ENCODE measurements around the gene HSPA14. TPM values are rescaled to one million over a fixed set of nuclear protein-coding genes. Genes with fewer than 3 reads are reported as not detected.

HSPA14 gene
- total and polyA plus RNA-seq, 8 donors, result 1.2 to 25.9 (median 16.3) TPM; not detected in 1

- no peaks in the 10 kb centered on the region for H3K36me3 ChIP-seq
- 78 to 86% (median 85%) methylated on average over 3 of the region's 3 CpGs for WGBS, 5 donors
- intact Hi-C loops (cut with DNase I; ENCODE audit: low total_unique reads), result loop anchor here (10.0 kb wide), 1 partner anchor 238 kb away; no protein-coding TSS in a partner anchor
Measured at GRCh38 chr10:14833106-14833505, 5.0 kb upstream of the HSPA14 start.

GRCh38 chr10:14836208-14836607 is 1.9 kb upstream of the HSPA14 start:
- TF ChIP-seq CTCF (IDR thresholded peaks at IDR 0.05) (no peak), POLR2A (IDR thresholded peaks at IDR 0.05) (no peak), POLR2AphosphoS5 (IDR thresholded peaks at IDR 0.05) (no peak), EP300 (IDR thresholded peaks at IDR 0.05) (no peak)

More at GRCh38 chr10:14833106-14833505, 5.0 kb upstream of the HSPA14 start:
- Histone ChIP-seq H3K4me1 (peaks cover 7 to 17% (median 11%) of the 10 kb centered on the region in 4 donors), H3K4me3 (no peak overlapping the region), H3K27me3 (no peaks in the 10 kb centered on the region), H3K27ac (no peak overlapping the region), H3K9me3 (no peaks in the 10 kb centered on the region)
- no peak for TF ChIP-seq POLR2AphosphoS5 (IDR thresholded peaks at IDR 0.05)
- TF ChIP-seq CTCF (IDR thresholded peaks at IDR 0.05), result no peak
- TF ChIP-seq POLR2A (IDR thresholded peaks at IDR 0.05), result no peak
- TF ChIP-seq EP300 (IDR thresholded peaks at IDR 0.05), result no peak
- no peak for DNase-seq

GRCh38 chr10:14837003-14837756 is 926 bp upstream of the HSPA14 start:
- no peaks in the 10 kb centered on the region for H3K9me3 ChIP-seq
- no peaks in the 10 kb centered on the region for H3K27me3 ChIP-seq
- 14 to 18% (median 15%) methylated on average over 14 of the region's 14 CpGs for WGBS, 5 donors
- peaks cover 10 to 20% (median 16%) of the 10 kb centered on the region in 4 donors for H3K36me3 ChIP-seq
- H3K4me3 ChIP-seq, result peak overlapping the region; percentile 76 to 96 (median 94)
- intact Hi-C loops (cut with DNase I; ENCODE audit: low total_unique reads), result loop anchor here (10.0 kb wide), 1 partner anchor 242 kb away; no protein-coding TSS in a partner anchor
- peaks cover 7 to 30% (median 23%) of the 10 kb centered on the region in 4 donors for H3K4me1 ChIP-seq
- H3K27ac ChIP-seq, result peak overlapping the region; percentile 95 to 99 (median 98)
- peak in 1 of 2 donors; percentile 75 for DNase-seq
- no peak for TF ChIP-seq EP300 (IDR thresholded peaks at IDR 0.05)
- TF ChIP-seq CTCF (IDR thresholded peaks at IDR 0.05), result no peak
- no peak for TF ChIP-seq POLR2AphosphoS5 (IDR thresholded peaks at IDR 0.05)
- no peak for TF ChIP-seq POLR2A (IDR thresholded peaks at IDR 0.05)

More at GRCh38 chr10:14836208-14836607, 1.9 kb upstream of the HSPA14 start:
- H3K4me3 ChIP-seq, result no peak overlapping the region
- H3K9me3 ChIP-seq, result no peaks in the 10 kb centered on the region
- peaks cover 7 to 30% (median 23%) of the 10 kb centered on the region in 4 donors for H3K4me1 ChIP-seq
- WGBS, 5 donors, result 95 to 99% (median 98%) methylated on average over 2 of the region's 2 CpGs
- peaks cover under 1 to 10% (median 7%) of the 10 kb centered on the region in 4 donors for H3K36me3 ChIP-seq
- H3K27ac ChIP-seq, result peak overlapping the region in 3 of 5 donors; percentile 97 to 98 (median 98)
- DNase-seq, result no peak
- intact Hi-C loops (cut with DNase I; ENCODE audit: low total_unique reads), result loop anchor here (10.0 kb wide), 1 partner anchor 241 kb away; no protein-coding TSS in a partner anchor
- no peaks in the 10 kb centered on the region for H3K27me3 ChIP-seq

- intact Hi-C loops (cut with DNase I; ENCODE audit: low total_unique reads), result loop anchor here (10.0 kb wide), 1 partner anchor 244 kb away; no protein-coding TSS in a partner anchor
Measured at GRCh38 chr10:14838582-14839304, 637 bp downstream of the HSPA14 start.

More at GRCh38 chr10:14838582-14839304, 637 bp downstream of the HSPA14 start:
- DNase-seq, result peak; percentile 30 to 83
- peak overlapping the region; percentile 76 to 96 (median 94) for H3K4me3 ChIP-seq
- H3K4me1 ChIP-seq, result peaks cover 7 to 30% (median 23%) of the 10 kb centered on the region in 4 donors
- 0 to 1% (median 1%) methylated on average over 13 to 60 of the region's 60 CpGs for WGBS, 5 donors
- H3K9me3 ChIP-seq, result no peaks in the 10 kb centered on the region
- H3K27ac ChIP-seq, result peak overlapping the region; percentile 95 to 98 (median 97)
- no peaks in the 10 kb centered on the region for H3K27me3 ChIP-seq
- TF ChIP-seq CTCF (IDR thresholded peaks at IDR 0.05) (no peak), POLR2AphosphoS5 (IDR thresholded peaks at IDR 0.05) (no peak), EP300 (IDR thresholded peaks at IDR 0.05) (no peak), POLR2A (IDR thresholded peaks at IDR 0.05) (no peak)
- H3K36me3 ChIP-seq, result peaks cover 25 to 36% (median 32%) of the 10 kb centered on the region in 4 donors

Data from stomach (tissue), 9 donors.